PC-9 (cell line): ENCODE measurements around the gene SCRN3.

ENCODE experiments used
- EZH2 ChIP-seq: fragments of 200-600 bp; sonication (generic); IDR thresholded peaks from 2 replicates; pipeline ENCODE4 v1.8.0; 2017; ENCODE audit warnings: antibody characterized with exemption, low read depth
- TF ChIP-seq, protein P1 (sequence below): fragments of 200-600 bp; sonication (generic); conservative IDR thresholded peaks from 2 replicates; pipeline ENCODE4 v1.6.1; 2017; ENCODE audit warnings: mixed run types, antibody characterized with exemption, mild to moderate bottlenecking, moderate library complexity

DNA sequence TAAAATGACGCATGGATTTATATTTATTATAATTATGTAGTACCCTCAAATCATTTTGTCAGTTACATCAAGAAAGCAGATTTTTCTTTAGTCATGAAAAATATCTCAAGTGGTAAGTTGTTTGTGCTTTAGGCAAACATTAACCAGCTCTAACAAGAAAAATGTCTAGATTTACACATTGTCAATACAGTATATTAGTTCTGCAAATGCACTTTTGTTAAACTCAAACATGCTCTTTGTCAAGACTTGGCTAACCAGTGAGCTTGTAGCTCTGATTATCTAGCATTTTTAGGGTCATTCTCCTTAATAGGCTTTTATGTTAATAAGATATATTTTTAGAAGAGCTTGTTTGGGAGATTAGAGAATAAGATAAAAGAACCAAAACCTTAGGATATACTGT lies 32.7 kb downstream of the SCRN3 start:
- TF ChIP-seq, protein P1, sequence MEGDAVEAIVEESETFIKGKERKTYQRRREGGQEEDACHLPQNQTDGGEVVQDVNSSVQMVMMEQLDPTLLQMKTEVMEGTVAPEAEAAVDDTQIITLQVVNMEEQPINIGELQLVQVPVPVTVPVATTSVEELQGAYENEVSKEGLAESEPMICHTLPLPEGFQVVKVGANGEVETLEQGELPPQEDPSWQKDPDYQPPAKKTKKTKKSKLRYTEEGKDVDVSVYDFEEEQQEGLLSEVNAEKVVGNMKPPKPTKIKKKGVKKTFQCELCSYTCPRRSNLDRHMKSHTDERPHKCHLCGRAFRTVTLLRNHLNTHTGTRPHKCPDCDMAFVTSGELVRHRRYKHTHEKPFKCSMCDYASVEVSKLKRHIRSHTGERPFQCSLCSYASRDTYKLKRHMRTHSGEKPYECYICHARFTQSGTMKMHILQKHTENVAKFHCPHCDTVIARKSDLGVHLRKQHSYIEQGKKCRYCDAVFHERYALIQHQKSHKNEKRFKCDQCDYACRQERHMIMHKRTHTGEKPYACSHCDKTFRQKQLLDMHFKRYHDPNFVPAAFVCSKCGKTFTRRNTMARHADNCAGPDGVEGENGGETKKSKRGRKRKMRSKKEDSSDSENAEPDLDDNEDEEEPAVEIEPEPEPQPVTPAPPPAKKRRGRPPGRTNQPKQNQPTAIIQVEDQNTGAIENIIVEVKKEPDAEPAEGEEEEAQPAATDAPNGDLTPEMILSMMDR: no peak
- no peak for TF ChIP-seq EZH2
